Brain microvascular endothelial cell (primary cell): ENCODE measurements around the gene TRABD2B.

ENCODE experiments used
- DNase-seq: peaks from one replicate; pipeline ENCODE4 v3.0.0-alpha.2; 2020
- H3K27ac ChIP-seq: fragments of 250-450 bp; sonication (Bioruptor Pico); 2 replicates; pipeline ENCODE4 v1.5.1; 2020; ENCODE audit warnings: mild to moderate bottlenecking, moderate library complexity
- H3K27me3 ChIP-seq: fragments of 250-450 bp; sonication (Bioruptor Pico); replicated peaks from 2 replicates; pipeline ENCODE4 v1.5.1; 2020; ENCODE audit warnings: mild to moderate bottlenecking
- H3K36me3 ChIP-seq: fragments of 250-450 bp; sonication (Bioruptor Pico); replicated peaks from 2 replicates; pipeline ENCODE4 v1.5.1; 2020; ENCODE audit warnings: mild to moderate bottlenecking
- H3K4me3 ChIP-seq: 2 replicates; pipeline ENCODE4 v1.5.1; 2011; ENCODE audit warnings: low read depth, mild to moderate bottlenecking, control low read depth, low read length, moderate library complexity
- CTCF ChIP-seq: IDR thresholded peaks from 2 replicates; pipeline ENCODE4 v1.5.1; 2011; ENCODE audit warnings: low read depth, mild to moderate bottlenecking, moderate library complexity, low read length, control low read depth, inconsistent platforms; ENCODE audit errors: missing control alignments
- in situ Hi-C: cut with HindIII; loops from 2 replicates; pipeline ENCODE4 v1.10.0; 2017; ENCODE audit warnings: low sequenced_read_pairs, low pct_ligation_motif_present

The TRABD2B gene

GRCh38 chr1:47757226-47757975 lies 239.8 kb downstream of the TRABD2B start:
- H3K27ac ChIP-seq = no peak overlapping the region
- no peak for TF ChIP-seq CTCF
- DNase-seq = no peak
- in situ Hi-C loops = no loop called here
- no peaks in the 10 kb centered on the region for H3K27me3 ChIP-seq
- no peak overlapping the region for H3K4me3 ChIP-seq
- H3K36me3 ChIP-seq = no peaks in the 10 kb centered on the region

GRCh38 chr1:47756411-47756810 lies 240.8 kb downstream of the TRABD2B start:
- TF ChIP-seq CTCF = no peak
- DNase-seq = no peak
- no peaks in the 10 kb centered on the region for H3K36me3 ChIP-seq
- in situ Hi-C loops = no loop called here
- no peak overlapping the region for H3K27ac ChIP-seq
- no peaks in the 10 kb centered on the region for H3K27me3 ChIP-seq
- H3K4me3 ChIP-seq = no peak overlapping the region

- Histone ChIP-seq H3K27me3 (no peaks in the 10 kb centered on the region), H3K27ac (no peak overlapping the region), H3K36me3 (no peaks in the 10 kb centered on the region), H3K4me3 (no peak overlapping the region)
- no peak for DNase-seq
- no peak for TF ChIP-seq CTCF
- in situ Hi-C loops = no loop called here
Observed at GRCh38 chr1:47756006-47756405, 241.2 kb downstream of the TRABD2B start.

GRCh38 chr1:47755101-47755990 lies 241.8 kb downstream of the TRABD2B start:
- no peak for DNase-seq
- TF ChIP-seq CTCF = peak; percentile 69
- Histone ChIP-seq H3K36me3 (no peaks in the 10 kb centered on the region), H3K4me3 (no peak overlapping the region), H3K27me3 (no peaks in the 10 kb centered on the region), H3K27ac (no peak overlapping the region)
- in situ Hi-C loops = no loop called here

GRCh38 chr1:47754221-47754620 lies 243.0 kb downstream of the TRABD2B start:
- Histone ChIP-seq H3K27ac (no peak overlapping the region), H3K4me3 (no peak overlapping the region)
- in situ Hi-C loops = no loop called here

More at GRCh38 chr1:47754221-47754620, 243.0 kb downstream of the TRABD2B start:
- Histone ChIP-seq H3K36me3 (no peaks in the 10 kb centered on the region), H3K27me3 (no peaks in the 10 kb centered on the region)
- TF ChIP-seq CTCF = no peak
- DNase-seq = no peak
